ENCODE measurements around the gene PANK3. TPM values are rescaled to one million over a fixed set of nuclear protein-coding genes. Genes with fewer than 3 reads are reported as not detected.

The PANK3 gene
- total and polyA plus RNA-seq, 2 experiments from 2014 or later, result 11.8 to 24.2 TPM

- in situ Hi-C loops (cut with MboI), result no loop called here
- Histone ChIP-seq H3K36me3 (ENCODE audit: low read depth) (no peaks in the 10 kb centered on the region), H3K9ac (no peak overlapping the region)
These were observed 30.8 kb upstream of the PANK3 start for GRCh38 chr5:168609806-168610482.

GRCh38 chr5:168608821-168609220 lies 29.7 kb upstream of the PANK3 start:
- no peaks in the 10 kb centered on the region for H3K79me2 ChIP-seq (ENCODE audit: insufficient read depth)
- no peak overlapping the region for H2AFZ ChIP-seq
- H3K4me1 ChIP-seq (ENCODE audit: insufficient read depth), result peaks cover 3% of the 10 kb centered on the region; the same call in 1 of the 2 replicates
- H3F3A ChIP-seq (ENCODE audit: insufficient read depth), result no peaks in the 10 kb centered on the region
- no peaks in the 10 kb centered on the region for H4K20me1 ChIP-seq (ENCODE audit: insufficient read depth)
- no peak overlapping the region for H3K27ac ChIP-seq
- TF ChIP-seq EZH2phosphoT487 (IDR thresholded peaks at IDR 0.05; ENCODE audit: insufficient read depth, low read depth), result no peak
- TF ChIP-seq EZH2 (IDR thresholded peaks at IDR 0.05; ENCODE audit: insufficient read depth, poor library complexity, severe bottlenecking), result no peak
- no peak for DNase-seq
- no peaks in the 10 kb centered on the region for H3K27me3 ChIP-seq (replicated peaks; ENCODE audit: insufficient read depth)
- no peaks in the 10 kb centered on the region for H3K9me3 ChIP-seq (ENCODE audit: low read depth)
- in situ Hi-C loops (cut with MboI), result no loop called here
- H3K9me2 ChIP-seq (ENCODE audit: insufficient read depth), result no peaks in the 10 kb centered on the region
- H3K9ac ChIP-seq, result no peak overlapping the region
- 91 to 98% methylated on average over 2 of the region's 2 CpGs for WGBS, 2 experiments (ENCODE audit: low coverage in 1 of 2, low lambda C conversion rate in 2 of 2, missing lambda C conversion rate in 2 of 2)
- H3K4me2 ChIP-seq (ENCODE audit: unreplicated experiment), result no peak overlapping the region
- H3K4me3 ChIP-seq, result no peak overlapping the region
- no peaks in the 10 kb centered on the region for H3K36me3 ChIP-seq (ENCODE audit: low read depth)

More at GRCh38 chr5:168609806-168610482, 30.8 kb upstream of the PANK3 start:
- no peak overlapping the region for H3K4me3 ChIP-seq
- no peak overlapping the region for H3K4me2 ChIP-seq (ENCODE audit: unreplicated experiment)
- H3K27me3 ChIP-seq (replicated peaks; ENCODE audit: insufficient read depth), result no peaks in the 10 kb centered on the region
- no peaks in the 10 kb centered on the region for H3K4me1 ChIP-seq (ENCODE audit: insufficient read depth)
- no peak overlapping the region for H3K27ac ChIP-seq
- H3K79me2 ChIP-seq (ENCODE audit: insufficient read depth), result no peaks in the 10 kb centered on the region
- no peaks in the 10 kb centered on the region for H3K9me2 ChIP-seq (ENCODE audit: insufficient read depth)
- H4K20me1 ChIP-seq (ENCODE audit: insufficient read depth), result no peaks in the 10 kb centered on the region
- no peak for DNase-seq
- 68 to 77% methylated on average over 3 of the region's 3 CpGs for WGBS, 2 experiments (ENCODE audit: low coverage in 1 of 2, low lambda C conversion rate in 2 of 2, missing lambda C conversion rate in 2 of 2)
- no peaks in the 10 kb centered on the region for H3K9me3 ChIP-seq (ENCODE audit: low read depth)
- no peak for TF ChIP-seq EZH2 (IDR thresholded peaks at IDR 0.05; ENCODE audit: insufficient read depth, poor library complexity, severe bottlenecking)
- no peak for TF ChIP-seq EZH2phosphoT487 (IDR thresholded peaks at IDR 0.05; ENCODE audit: insufficient read depth, low read depth)
- no peak overlapping the region for H2AFZ ChIP-seq
- H3F3A ChIP-seq (ENCODE audit: insufficient read depth), result no peaks in the 10 kb centered on the region

- 59 to 66% methylated on average over 6 of the region's 6 CpGs for WGBS, 2 experiments (ENCODE audit: low coverage in 1 of 2, low lambda C conversion rate in 2 of 2, missing lambda C conversion rate in 2 of 2)
- TF ChIP-seq EZH2phosphoT487 (IDR thresholded peaks at IDR 0.05; ENCODE audit: insufficient read depth, low read depth) (no peak), EZH2 (IDR thresholded peaks at IDR 0.05; ENCODE audit: insufficient read depth, poor library complexity, severe bottlenecking) (no peak)
- in situ Hi-C loops (cut with MboI), result no loop called here
These were observed 29.2 kb upstream of the PANK3 start for GRCh38 chr5:168608386-168608785.

GRCh38 chr5:168607946-168608345 lies 28.8 kb upstream of the PANK3 start:
- H3K9me2 ChIP-seq (ENCODE audit: insufficient read depth), result no peaks in the 10 kb centered on the region
- no peak for DNase-seq
- no peak overlapping the region for H3K4me2 ChIP-seq (ENCODE audit: unreplicated experiment)
- H3K27me3 ChIP-seq (replicated peaks; ENCODE audit: insufficient read depth), result no peaks in the 10 kb centered on the region
- 60 to 75% methylated on average over 2 of the region's 2 CpGs for WGBS, 2 experiments (ENCODE audit: low coverage in 1 of 2, low lambda C conversion rate in 2 of 2, missing lambda C conversion rate in 2 of 2)
- no peak overlapping the region for H3K27ac ChIP-seq
- H3K4me1 ChIP-seq (ENCODE audit: insufficient read depth), result peaks cover 8% of the 10 kb centered on the region; the same call in 1 of the 2 replicates
- H3K4me3 ChIP-seq, result no peak overlapping the region
- H3K9me3 ChIP-seq (ENCODE audit: low read depth), result no peaks in the 10 kb centered on the region
- in situ Hi-C loops (cut with MboI), result no loop called here
- no peak overlapping the region for H2AFZ ChIP-seq
- no peaks in the 10 kb centered on the region for H3K36me3 ChIP-seq (ENCODE audit: low read depth)
- no peaks in the 10 kb centered on the region for H4K20me1 ChIP-seq (ENCODE audit: insufficient read depth)
- H3K79me2 ChIP-seq (ENCODE audit: insufficient read depth), result no peaks in the 10 kb centered on the region
- no peak overlapping the region for H3K9ac ChIP-seq
- TF ChIP-seq EZH2 (IDR thresholded peaks at IDR 0.05; ENCODE audit: insufficient read depth, poor library complexity, severe bottlenecking), result no peak
- no peak for TF ChIP-seq EZH2phosphoT487 (IDR thresholded peaks at IDR 0.05; ENCODE audit: insufficient read depth, low read depth)
- H3F3A ChIP-seq (ENCODE audit: insufficient read depth), result no peaks in the 10 kb centered on the region

More at GRCh38 chr5:168608386-168608785, 29.2 kb upstream of the PANK3 start:
- Histone ChIP-seq H3K9me3 (ENCODE audit: low read depth) (no peaks in the 10 kb centered on the region), H3K4me2 (ENCODE audit: unreplicated experiment) (no peak overlapping the region), H3K4me1 (ENCODE audit: insufficient read depth) (peaks cover 7% of the 10 kb centered on the region; the same call in 1 of the 2 replicates), H3K27me3 (replicated peaks; ENCODE audit: insufficient read depth) (no peaks in the 10 kb centered on the region), H3K79me2 (ENCODE audit: insufficient read depth) (no peaks in the 10 kb centered on the region), H3F3A (ENCODE audit: insufficient read depth) (no peaks in the 10 kb centered on the region), H3K9ac (no peak overlapping the region), H3K4me3 (no peak overlapping the region), H4K20me1 (ENCODE audit: insufficient read depth) (no peaks in the 10 kb centered on the region), H2AFZ (no peak overlapping the region), H3K9me2 (ENCODE audit: insufficient read depth) (no peaks in the 10 kb centered on the region), H3K36me3 (ENCODE audit: low read depth) (no peaks in the 10 kb centered on the region), H3K27ac (no peak overlapping the region)
- DNase-seq, result no peak
